Measurements from ENCODE around the gene RERE.

Gene RERE

GRCh38 chr1:8370046-8370881 is 447.2 kb downstream of the RERE start:
- DNase-seq: no peak

- DNase-seq: no peak
Observed at GRCh38 chr1:8368956-8369639, 448.3 kb downstream of the RERE start.

GRCh38 chr1:8367571-8368194 is 449.8 kb downstream of the RERE start:
- no peak for DNase-seq

GRCh38 chr1:8365661-8366362 is 451.6 kb downstream of the RERE start:
- no peak for DNase-seq

DNA sequence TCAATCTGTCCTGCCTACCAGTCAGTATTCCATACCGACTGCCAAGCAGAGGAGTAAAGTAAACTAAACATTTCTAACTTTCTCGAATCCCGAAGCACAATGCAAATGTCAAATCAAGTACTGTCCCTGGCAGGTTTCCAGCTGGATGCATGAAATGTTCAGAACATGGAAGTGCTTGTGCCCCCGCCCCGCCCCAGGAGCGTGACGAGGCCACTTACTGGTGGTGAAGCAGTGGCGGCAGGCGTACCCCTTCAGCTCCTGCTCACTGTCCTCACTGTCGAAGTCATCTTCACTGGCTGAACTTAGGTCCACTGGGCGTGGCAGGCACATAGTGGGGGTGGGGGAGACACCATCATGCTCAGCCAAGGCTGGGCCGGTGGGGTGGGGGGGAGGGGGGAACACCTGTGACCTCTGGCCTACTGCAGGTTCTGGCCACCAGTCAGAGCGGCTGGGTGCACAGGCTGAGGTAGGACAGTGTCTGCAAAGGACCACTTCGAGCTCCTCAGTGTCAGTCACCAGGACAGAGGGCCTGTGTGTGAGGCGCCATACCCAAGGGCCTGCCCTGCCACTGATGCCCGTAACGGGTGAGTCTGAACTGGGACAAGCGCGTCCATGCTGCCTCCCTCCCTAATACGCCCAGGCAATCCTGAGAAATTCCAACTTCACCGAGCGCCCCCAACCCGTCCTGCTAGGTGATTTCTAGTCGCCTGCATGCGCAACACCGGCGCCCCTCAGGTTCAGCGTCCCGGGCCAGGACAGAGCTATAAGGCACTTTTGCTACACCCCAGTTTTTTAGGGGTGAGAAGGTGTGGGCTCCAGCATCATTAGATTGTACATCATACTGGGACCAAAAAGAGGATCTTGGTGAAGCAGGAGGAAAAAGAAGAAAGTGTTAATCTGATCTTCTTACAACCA is 452.7 kb downstream of the RERE start:
- DNase-seq: no peak

DNA sequence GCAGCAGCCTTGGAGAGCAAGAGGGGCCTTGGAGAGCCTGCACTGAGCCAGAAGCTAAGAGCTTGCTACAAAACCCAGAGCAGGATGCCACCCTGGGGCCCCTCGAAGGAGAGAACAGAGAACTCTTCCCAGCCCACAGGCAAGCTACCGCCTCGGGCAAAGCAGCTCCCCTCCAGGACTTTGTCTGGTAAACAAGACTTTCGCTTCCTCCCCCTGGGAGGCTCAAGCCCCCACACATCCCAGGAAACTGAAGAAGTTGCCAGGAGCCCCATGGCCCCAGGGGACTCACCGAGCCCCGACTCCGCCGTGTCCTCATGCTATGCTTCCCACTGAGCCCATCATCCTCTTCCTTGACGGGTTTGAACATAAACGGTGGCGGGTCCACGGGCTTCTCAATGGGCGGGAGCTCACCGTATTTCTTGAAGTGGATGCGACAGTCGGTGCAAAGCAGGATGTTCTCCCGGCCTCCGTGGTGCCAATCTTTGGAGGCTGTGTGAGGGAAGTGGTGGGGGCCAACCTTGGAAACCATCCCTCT is 453.6 kb downstream of the RERE start:
- DNase-seq: no peak

DNA sequence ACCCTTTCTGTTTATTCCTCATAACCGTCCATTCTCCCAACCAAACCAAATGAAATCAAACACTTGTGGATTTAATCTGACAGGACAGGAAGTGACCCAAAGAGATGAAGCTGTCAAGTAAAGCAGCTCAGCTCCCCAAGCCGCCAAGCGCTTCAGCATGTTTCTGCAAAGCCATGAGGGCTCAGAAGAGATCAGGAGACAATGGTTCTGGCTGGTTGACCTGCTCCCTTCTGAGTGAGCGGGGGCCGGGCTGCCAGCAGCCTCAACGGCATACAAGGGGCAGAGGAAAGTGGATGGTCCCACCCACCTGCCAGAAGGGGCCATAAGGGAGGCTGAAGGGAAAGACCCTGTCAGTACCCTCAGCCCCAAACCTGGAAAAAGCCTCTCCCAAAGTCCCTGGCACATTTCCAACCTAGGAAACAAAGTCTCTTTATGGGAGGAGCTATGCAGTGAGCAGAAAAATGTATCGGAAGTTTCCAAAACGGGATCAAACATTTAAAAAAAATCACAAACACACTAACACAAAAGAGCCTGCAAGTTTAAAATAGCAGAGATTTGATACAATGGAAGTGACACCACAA is 454.2 kb downstream of the RERE start:
- no peak for DNase-seq

GRCh38 chr1:8362701-8363101 is 454.7 kb downstream of the RERE start:
- no peak for DNase-seq

DNA sequence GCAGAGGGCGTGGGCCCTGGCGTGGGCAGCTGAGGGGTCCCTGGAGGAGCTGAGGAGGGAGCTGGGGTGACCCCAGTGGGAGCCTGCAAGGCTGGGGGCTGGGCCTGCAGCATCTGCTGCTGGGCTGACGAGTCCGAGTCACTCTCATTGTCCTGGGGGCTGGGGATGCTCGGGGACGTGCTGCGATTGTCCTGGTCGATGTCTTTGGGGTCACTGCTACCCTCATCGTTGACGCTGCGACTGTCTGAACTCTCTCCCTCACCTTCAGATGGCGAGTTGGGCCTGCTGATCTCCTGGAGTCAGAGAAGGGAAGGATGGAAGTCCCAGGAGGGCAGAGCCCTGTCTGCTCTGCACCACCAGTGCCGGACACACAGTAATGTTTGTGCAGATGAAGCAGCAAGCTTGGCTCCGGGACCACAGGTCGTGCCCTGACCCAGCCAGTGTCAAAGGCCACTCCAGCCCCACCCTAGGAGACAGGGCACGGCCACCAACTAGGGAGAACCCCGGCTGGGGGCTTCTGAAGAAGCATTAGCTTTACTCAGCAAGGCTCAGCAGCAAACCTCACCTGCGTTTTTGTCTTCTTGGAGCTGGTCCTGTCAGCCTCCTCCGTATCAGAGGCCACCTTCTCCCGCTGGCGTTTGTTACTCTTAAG is 456.1 kb downstream of the RERE start:
- no peak for DNase-seq

DNA sequence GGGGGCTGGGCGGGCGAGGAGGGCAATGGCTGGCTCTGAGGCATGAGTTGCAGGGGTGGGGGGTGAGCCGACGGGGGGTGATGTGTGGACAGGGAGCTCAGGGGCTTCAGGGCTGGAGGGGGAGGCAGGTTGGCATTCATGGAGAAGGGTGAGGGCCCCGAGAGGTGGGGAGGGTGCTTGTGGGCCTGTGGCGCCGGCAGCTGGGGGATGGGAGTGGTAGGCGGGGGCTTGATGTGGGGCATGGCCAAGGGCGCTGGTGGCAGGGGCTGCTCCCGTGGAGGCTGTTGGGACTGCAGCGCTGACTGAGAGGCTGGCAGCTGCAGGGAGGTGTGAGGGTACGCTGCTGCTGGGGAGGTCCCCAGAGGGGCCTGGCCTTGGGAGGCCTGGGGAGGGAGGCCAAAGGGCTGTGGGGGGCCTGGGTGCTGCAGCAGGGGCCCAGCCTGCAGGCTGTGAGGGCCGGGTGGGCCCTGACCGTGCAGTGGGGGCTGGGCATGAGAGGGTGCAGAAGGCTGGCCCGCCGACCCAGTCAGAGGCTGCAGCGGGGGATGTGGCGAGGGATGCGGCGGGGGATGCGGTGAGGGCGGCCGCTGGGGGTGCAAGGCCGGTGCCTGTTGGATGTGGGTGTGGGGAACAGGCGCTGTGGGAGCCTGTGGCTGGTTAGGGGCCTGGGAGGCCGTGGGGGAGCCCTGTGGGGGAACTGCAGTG is 456.8 kb downstream of the RERE start:
- DNase-seq: no peak

DNA sequence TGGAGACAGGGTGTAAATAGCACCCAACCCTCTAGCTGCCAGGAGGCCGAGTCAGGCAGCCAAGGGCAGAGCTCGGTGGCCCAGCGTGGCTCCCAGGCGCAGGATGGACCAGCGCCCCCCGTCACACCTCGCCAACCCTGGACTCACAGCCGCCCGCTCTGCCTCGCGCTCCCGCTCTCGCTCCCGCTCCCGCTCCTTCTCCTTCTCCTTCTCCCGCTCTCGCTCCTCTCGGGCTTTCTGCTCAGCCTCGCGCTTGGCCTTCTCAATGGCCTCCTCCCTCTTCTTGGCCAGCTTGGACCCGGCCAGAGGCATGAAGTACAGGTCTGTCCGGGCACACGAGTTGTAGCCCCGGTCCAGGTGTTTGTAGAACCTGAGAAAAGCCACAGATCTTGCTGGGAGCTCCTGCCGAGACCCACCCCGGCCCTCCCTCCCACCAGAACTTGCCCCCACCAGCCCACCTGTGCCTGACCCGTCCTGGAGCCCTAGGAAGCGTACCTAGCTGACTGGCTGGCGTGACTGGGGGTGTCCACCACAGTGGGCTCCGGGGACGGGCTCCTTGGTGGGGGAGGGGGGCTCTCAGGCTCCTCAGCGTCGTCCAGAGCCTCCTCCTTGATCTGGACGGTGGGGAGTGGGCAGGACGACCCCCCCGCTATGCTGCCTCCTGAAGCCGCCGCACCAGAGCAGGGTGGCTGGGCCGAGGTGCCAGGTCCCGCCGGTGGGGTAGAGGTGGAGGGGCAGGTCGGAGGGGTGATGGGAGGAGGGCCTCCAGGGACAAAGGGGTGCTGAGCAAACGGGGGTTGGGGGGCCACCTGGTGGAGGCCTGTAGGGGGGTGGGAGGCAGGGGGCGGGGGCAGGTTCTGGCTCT is 457.6 kb downstream of the RERE start:
- no peak for DNase-seq

DNA sequence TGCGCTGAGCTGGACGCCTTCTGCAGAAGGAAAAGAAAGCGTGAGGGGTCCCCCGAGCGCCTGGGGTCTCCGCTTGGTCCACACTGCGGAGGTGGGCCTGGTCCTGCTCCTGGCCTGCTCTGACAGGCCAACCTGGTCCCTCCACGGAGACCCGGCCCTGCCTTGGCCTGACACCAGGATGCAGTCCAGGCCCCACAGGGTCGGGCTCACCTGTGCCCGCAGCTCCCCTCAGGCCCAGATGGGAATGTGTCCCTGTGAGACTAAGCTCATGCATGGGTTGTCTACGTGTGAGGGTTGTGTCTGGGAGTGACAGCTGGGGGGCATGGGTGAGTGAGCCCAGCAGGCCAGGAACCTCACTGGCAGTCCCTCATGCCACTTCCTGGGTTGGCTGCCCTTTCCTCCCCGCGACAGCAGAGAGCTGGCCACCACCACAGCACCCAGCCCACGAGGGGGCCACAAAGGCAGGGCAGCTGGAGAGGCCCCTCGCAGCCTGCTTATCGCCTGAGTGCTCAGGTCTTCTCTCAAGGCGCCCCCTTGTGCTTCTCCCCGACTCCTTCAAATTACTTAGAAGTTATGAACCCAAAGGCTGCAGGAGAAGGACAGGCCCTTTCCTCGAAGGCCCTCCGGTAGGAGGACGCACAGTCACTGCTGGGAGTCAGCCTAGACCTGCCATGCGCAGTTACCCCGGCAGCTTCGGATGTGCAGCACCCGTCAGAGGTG is 458.4 kb downstream of the RERE start:
- DNase-seq: no peak

DNA sequence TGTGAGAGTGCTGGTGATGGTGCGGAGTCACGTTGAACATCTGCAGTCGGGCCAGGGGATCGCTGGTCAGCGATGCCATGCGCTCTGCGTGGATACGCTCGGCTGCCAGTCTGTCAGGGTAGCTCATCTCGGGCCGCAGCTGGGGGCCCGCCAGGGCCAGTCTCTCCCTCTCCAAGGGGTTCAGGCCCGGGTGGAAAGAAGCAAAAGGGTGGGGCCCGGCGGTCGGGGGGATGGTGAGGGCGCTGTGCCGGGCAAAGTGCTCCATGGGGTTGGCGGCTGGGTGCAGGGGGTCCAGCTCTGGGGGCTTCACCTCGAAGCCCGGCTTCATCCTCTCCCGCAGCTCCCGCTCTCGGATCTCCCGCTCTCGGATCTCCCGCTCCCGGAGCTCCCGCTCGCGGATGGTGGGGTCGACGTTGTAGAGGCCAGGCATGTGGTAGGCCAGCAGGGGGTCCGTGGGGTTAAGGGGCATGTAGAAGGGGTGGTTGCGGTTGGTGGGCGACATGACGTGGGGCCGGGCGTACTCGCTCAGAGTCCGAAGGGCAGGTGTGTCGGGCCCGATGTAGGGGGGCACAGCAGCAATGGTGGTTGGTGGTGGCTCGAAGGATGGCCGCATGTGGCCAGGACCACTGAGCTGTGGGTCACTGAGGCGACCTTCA is 459.1 kb downstream of the RERE start:
- no peak for DNase-seq

- DNase-seq: no peak
Observed at GRCh38 chr1:8357329-8358101, 459.9 kb downstream of the RERE start.

DNA sequence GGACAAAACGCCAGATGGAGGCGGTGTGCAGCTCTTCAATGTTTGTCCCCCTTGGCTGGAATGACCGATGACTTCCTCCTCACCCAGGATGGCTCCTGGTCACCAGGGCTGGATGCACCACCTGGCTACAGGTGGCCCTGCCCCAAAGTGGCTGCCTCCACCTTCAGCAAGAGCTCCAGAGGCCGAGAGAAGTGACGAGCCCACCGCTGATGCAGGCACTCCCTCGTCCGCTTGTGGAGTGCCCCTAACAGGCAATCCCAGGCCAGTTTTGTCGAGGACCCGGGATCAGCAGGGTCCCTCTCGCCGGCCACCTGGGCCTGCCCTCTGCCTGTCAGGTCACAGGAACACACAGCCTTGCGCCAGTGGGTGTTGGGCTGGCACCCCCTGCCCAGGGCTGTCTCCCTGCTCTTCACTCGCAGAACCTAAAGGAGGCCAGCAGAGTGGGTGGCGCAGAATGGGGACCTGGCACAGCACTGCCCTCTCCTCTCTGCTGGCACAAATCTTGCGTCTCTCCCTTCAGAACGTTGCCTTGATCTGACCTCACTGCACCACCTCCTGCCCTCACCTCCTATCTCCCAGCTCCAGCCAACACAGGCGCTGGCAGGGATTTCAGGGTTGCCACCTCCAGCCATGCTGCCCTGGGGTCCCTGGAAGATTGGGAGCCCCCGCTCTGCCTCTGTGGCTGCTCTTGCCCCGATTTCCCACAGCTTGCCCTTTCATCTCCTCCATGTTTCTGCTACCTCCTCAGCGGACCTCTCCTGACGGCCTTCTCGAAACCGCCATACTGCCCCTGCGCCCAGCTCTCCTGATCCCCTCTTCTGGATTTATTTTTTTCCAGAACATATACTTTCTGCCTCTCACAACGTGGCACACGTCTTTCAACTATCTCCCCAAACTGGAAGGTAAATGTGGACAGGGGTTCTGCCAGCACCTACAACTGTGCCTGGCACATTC is 460.9 kb downstream of the RERE start:
- no peak for DNase-seq

Measured in stimulated activated CD4-positive, alpha-beta T cell treated with anti-CD3 and anti-CD28 coated beads, Interleukin-2, amount 100 ng/mL, for 48 hours (primary cell).